GM18526 (cell line): Measurements from ENCODE around the gene STAT3.

Source experiments
- POLR2A ChIP-seq: IDR thresholded peaks from 3 replicates; pipeline ENCODE4 v1.6.1; 2011; ENCODE audit not compliant: insufficient read length; ENCODE audit errors: extremely low read depth

The STAT3 gene

GRCh38 chr17:42411905-42412679 lies 23.9 kb upstream of the STAT3 start:
- no peak for TF ChIP-seq POLR2A

GRCh38 chr17:42411361-42411760 lies 23.1 kb upstream of the STAT3 start:
- TF ChIP-seq POLR2A = no peak

GRCh38 chr17:42410319-42410685 lies 22.1 kb upstream of the STAT3 start:
- TF ChIP-seq POLR2A = no peak

GRCh38 chr17:42409523-42410318 lies 21.5 kb upstream of the STAT3 start:
- TF ChIP-seq POLR2A = no peak

- no peak for TF ChIP-seq POLR2A
Measured at GRCh38 chr17:42408061-42408460, 19.8 kb upstream of the STAT3 start.

- no peak for TF ChIP-seq POLR2A
Measured at GRCh38 chr17:42407289-42407836, 19.1 kb upstream of the STAT3 start.

- TF ChIP-seq POLR2A = no peak
Measured at GRCh38 chr17:42406615-42407288, 18.5 kb upstream of the STAT3 start.

GRCh38 chr17:42405963-42406495 lies 17.8 kb upstream of the STAT3 start:
- no peak for TF ChIP-seq POLR2A

GRCh38 chr17:42405076-42405475 lies 16.8 kb upstream of the STAT3 start:
- no peak for TF ChIP-seq POLR2A

- TF ChIP-seq POLR2A = no peak
Measured at GRCh38 chr17:42404326-42405055, 16.2 kb upstream of the STAT3 start.

- no peak for TF ChIP-seq POLR2A
Measured at GRCh38 chr17:42403150-42403549, 14.9 kb upstream of the STAT3 start.

- no peak for TF ChIP-seq POLR2A
Measured at GRCh38 chr17:42402117-42402516, 13.9 kb upstream of the STAT3 start.

GRCh38 chr17:42399948-42400843 lies 12.0 kb upstream of the STAT3 start:
- no peak for TF ChIP-seq POLR2A

GRCh38 chr17:42399121-42399520 lies 10.9 kb upstream of the STAT3 start:
- no peak for TF ChIP-seq POLR2A
